GM18505 (cell line): ENCODE results near the gene EARS2.
A peak's percentile ranks its signal among the peaks of the same experiment; 100 is the strongest.

Experiments
- ATAC-seq: cut with Tn5 transposase; IDR thresholded peaks from one replicate; pipeline ENCODE4 v1.9.1; 2021; ENCODE audit not compliant: unreplicated experiment
- POLR2A ChIP-seq: IDR thresholded peaks from 4 replicates; pipeline ENCODE4 v1.6.1; 2011; ENCODE audit warnings: borderline replicate concordance; ENCODE audit not compliant: insufficient read depth, insufficient read length; ENCODE audit errors: extremely low read depth

The EARS2 gene

GRCh38 chr16:23579371-23579770 is 22.2 kb upstream of the EARS2 start:
- TF ChIP-seq POLR2A = no peak
- no peak for ATAC-seq

DNA sequence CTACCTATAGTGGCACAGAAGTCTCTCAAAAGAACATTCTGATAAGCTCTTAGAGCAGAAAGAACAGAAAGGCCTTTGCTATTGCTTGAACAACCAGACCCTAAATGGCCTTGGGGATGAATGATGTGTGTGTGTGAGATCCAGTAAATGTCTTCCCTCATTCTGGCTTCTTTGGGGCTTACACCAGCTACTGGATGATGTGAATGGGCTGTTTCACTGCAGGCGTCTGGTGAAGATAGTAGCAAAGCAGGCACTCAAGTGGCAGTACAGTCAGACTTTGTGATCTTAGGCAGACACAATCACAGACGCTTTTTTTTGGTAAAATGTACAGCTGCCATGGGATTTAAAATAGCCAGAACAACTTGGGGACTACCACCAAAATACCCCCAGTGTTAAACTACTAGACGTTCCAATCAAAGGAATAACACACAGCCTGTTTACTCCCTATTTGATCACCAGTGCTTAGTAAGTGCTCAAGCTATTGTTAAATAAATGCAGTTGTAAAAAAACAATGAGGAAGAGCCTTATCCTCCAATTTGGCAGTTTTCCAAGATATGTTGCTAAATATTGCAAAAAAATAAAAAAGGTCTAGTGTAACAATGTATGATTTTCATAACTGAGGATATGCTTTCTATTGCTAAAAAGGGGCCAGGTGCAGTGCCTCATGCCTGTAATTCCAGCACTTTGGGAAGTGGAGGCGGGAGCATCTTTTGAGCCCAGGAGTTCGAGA is 21.1 kb upstream of the EARS2 start:
- ATAC-seq = no peak
- no peak for TF ChIP-seq POLR2A

DNA sequence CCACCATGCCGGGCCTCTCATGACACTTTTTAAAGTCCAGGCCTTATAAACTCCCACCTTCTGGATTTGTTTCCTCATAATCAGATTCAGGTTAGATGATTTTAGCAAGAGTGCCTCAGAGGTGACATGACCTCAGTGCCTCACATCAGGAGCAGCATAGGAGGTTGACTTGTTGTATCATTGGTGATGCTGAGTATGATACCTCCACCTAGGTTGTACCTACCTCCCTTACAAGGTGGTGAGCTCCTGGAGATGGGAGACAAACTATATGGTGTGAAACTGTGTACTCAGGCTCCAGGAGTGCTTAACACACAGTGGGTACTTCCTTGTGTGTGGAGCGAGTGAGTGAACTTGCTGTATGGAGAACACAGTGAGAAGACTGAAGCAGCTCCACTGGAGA is 20.3 kb upstream of the EARS2 start:
- no peak for TF ChIP-seq POLR2A
- no peak for ATAC-seq

GRCh38 chr16:23575834-23576233 is 18.7 kb upstream of the EARS2 start:
- no peak for ATAC-seq
- TF ChIP-seq POLR2A = no peak

GRCh38 chr16:23573817-23574216 is 16.7 kb upstream of the EARS2 start:
- TF ChIP-seq POLR2A = no peak
- ATAC-seq = no peak

- ATAC-seq = no peak
These were observed 15.2 kb upstream of the EARS2 start for GRCh38 chr16:23572394-23572793.

DNA sequence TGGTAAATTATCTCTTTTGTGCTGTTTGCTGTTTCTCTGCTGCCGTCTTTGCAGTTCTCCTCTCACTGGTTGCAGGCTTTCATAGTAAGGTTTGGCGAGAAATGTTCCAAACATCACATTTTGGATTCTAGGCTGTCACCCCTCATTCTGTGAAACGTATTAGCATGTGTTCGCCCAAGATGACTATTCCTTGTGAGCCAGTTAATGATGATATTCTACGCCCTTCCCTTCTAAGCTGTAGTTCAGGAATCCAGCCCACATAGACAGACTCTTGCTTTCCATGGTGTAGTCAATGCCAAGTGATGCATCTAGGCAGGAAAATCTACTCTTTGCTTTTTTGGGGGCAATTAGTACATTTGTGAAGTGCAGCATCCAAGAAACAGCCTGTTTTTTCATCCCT is 14.7 kb upstream of the EARS2 start:
- no peak for TF ChIP-seq POLR2A
- no peak for ATAC-seq

More at GRCh38 chr16:23572394-23572793, 15.2 kb upstream of the EARS2 start:
- no peak for TF ChIP-seq POLR2A

DNA sequence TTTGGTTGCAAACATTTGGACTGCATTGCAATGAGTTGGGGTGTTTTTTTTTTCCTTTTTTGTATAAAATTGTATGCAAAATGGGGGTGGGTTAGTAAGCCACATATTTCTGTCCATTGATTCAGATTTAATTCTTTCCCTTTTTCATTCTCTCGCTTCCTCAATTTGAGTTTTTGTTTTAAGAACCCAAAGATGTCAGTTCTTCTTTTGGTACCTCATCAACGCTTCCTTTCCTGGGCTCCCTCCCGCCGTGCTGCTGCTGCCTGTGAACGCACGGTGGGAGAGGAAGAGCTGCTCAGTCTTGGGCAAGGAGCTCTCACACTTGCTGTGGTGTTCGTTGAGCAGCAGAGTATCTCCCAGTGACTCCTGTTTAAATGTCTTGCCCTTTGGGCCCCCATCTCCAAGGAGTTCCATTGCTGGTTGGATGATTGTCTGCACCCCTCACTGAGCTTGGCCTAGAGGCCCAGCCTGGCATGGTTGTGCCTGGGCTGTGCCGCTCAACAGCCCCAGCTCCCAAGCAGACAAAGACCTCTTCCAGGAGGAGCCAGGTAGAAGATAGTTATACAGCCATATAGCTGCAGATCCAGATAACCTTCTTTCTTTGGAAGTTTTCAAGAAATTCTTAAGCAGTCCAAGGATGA is 14.0 kb upstream of the EARS2 start:
- no peak for ATAC-seq
- TF ChIP-seq POLR2A = no peak

GRCh38 chr16:23567602-23568001 is 10.5 kb upstream of the EARS2 start:
- TF ChIP-seq POLR2A = no peak
- no peak for ATAC-seq

- TF ChIP-seq POLR2A = no peak
- ATAC-seq = no peak
These were observed 9.6 kb upstream of the EARS2 start for GRCh38 chr16:23566724-23567123.

DNA sequence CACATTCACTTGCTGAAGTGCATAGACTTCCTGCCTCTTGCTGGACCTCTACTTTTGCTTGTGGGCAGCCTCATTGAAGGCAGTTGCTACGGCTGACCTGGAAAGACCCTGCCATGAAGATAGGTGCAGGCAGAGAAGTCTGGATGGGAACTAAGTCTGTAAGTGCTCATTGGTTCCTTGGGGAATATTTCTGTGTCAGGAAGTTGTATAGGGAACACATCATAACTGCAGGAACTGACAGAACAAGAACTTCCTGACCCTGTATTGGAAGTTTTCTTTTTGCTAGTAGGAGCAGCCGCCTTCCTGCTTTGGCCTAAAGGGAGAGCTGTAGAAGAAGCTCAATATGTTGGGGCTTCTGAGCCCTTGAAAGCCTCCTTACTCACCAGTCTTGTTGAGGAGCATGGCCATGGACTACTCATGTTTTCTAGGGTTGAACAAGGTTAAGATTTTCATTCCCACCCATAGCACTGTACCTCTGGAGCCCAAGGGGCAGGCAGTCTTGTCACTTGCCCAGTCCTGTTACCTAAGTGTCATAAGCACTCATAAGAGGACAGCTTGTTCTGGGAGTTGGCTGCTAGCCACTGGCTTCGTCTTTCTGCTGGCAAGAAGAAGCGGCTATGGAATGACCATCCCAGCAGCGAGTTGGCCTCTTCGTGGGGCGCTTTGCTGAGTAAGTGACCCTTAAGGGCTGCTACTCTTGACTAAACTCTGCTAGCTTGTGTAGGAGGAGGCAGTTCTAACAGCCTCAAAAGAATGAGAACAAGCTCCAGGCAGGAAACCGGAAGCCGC is 7.6 kb upstream of the EARS2 start:
- TF ChIP-seq POLR2A = no peak
- ATAC-seq = no peak

DNA sequence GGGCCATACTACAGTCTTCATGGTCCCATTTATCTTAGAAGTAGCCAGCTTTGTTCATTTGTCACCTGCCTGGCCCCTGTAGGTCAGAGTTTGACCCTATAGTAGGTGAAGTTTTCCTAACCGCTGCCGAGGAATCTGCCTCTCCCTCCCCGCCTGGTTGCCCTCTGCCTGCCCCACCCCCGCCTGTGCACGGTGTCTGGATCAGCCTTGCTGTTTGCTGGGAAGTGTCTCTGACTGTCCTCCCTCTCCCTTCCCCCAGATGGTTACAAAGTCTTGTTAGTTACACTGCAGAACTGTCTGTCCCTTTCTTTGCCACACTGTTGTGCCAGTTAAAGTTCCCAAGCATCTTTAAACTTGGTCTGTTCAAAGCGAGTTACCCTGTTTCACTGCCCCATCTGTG is 6.0 kb upstream of the EARS2 start:
- no peak for TF ChIP-seq POLR2A
- ATAC-seq = no peak

DNA sequence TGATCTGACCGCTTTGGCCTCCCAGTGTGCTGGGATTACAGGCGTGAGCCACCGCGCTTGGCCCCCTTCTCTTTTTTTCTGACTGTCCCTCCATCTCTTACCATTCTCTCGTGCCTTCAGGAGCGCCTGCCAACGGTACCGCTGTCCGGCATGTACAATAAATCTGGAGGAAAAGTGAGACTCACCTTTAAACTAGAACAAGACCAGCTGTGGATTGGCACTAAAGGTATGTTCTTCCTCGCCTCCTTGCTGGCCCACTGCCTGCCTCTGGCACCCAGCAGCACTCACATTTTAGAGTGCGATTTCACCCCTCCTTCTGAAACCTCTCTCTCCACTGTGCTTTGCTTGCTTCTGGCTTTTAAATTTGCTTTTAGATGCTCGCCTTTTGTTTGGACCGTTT is 5.4 kb upstream of the EARS2 start:
- ATAC-seq = no peak

DNA sequence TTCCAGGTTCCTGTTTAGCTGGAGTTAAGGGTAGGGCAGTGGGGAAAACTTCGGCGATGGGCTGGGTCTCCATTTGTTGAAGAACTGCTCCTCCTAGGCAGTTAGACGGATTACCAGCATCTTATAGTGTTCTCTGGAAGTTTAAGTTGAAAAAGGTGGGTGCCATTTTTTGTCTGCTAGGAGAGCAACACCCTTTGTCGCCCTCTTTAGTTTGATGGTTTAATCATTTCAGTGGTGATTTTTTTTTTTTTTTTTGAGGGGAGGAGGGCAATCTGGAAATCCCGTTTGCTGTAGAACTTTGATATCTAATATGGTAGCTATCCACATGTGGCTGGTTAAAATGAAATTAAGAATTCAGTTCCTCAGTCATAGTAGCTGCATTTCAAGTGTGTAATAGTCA is 4.4 kb upstream of the EARS2 start:
- TF ChIP-seq POLR2A = no peak
- no peak for ATAC-seq

More for the DNA sequence above, 5.4 kb upstream of the EARS2 start:
- no peak for TF ChIP-seq POLR2A

DNA sequence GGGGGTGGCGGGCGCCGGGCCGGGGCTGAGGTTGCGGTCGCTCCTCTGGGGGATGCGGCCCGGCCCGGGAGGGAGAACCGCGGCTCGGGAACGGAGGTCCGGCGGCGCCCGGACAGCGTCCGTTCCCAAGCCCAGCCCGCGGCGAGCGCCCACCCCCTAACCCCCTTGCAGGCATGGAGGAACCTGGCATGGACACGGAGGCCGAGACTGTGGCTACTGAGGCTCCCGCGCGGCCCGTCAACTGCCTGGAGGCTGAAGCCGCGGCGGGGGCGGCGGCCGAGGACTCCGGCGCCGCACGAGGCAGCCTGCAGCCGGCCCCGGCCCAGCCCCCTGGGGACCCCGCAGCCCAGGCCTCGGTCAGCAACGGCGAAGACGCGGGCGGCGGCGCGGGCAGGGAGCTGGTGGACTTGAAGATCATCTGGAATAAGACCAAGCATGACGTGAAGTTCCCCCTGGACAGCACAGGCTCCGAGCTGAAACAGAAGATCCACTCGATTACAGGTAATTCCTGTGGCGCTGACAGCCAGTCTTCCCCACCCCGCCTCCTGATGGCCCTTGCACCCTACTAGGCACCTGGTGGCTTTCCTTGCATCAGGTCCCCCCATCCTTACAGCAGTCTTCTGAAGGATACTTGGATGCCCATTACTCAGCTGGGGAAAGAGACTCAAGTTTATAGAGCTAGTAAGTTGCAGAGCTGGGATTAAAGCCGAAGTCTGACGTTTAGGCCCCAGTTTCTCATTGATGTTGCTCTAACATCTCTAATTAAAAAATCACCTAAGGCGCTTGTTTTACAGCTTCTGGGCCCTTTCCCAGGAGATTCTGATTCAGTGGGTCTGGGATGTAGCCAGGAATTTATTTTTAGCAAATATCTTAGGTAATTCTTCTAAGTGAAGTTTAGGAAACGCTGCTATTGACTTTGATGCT is 891 bp upstream of the EARS2 start:
- ATAC-seq = peak; percentile 11
- no peak for TF ChIP-seq POLR2A
